ENCODE results near the gene UGT2B7. TPM values are rescaled to one million over a fixed set of nuclear protein-coding genes. Genes with fewer than 3 reads are reported as not detected.

UGT2B7 gene
- polyA plus RNA-seq, 1 donor = 34.4 TPM

- peak in 1 of 2 donors; percentile 71 for DNase-seq
- no peaks in the 10 kb centered on the region for H3K9me3 ChIP-seq (ENCODE audit: control insufficient read depth, low read depth, low read length)
- peaks cover 17% of the 10 kb centered on the region for H3K4me1 ChIP-seq (ENCODE audit: control insufficient read depth, insufficient read depth, low read length)
- H3K27me3 ChIP-seq (ENCODE audit: control insufficient read depth, insufficient read depth, low read length) = no peaks in the 10 kb centered on the region
- H3K27ac ChIP-seq (ENCODE audit: low read length) = peak overlapping the region; percentile 2
- 0% methylated on average over 1 of the region's 5 CpGs for WGBS (ENCODE audit: insufficient coverage, low lambda C conversion rate)
- no peaks in the 10 kb centered on the region for H3K36me3 ChIP-seq (ENCODE audit: control insufficient read depth, insufficient read depth, low read length)
- peak overlapping the region; percentile 0 for H3K4me3 ChIP-seq (ENCODE audit: low read length)
Measured at GRCh38 chr4:69057620-69058409, 38.5 kb upstream of the UGT2B7 start.

DNA sequence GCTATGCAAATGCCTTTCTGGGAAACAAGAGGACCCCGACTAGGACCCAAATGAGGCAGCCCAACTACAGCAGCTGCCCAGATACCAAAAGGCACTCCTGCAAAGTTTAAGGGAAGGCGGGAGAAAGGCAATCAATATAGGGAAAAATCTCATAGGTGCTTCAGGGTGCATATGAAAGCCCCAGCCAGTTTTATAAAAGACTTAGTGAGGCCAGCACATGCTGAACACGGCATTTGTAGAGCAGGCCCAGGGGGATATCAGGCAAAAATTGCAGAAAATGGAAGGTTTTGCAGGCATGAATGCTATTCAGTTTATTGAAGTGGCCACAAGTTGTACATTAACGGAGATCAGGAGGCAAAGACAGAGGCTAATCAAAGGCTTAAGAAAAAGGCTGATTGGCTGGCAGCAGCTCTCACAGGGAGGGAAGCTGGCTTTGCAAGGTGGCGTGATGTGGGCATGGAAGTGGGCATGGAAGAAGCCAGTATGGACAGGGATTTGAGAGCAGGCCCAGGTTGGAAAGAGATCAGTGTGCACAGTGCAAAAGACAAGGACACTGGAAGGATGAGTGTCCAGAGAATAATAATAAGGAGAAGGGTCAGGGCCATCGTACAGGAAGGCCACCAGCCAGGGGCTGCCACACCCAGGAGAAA is 37.7 kb upstream of the UGT2B7 start:
- no peak overlapping the region for H3K4me3 ChIP-seq (ENCODE audit: low read length)
- H3K4me1 ChIP-seq (ENCODE audit: control insufficient read depth, insufficient read depth, low read length) = peaks cover 17% of the 10 kb centered on the region
- peak overlapping the region; percentile 2 for H3K27ac ChIP-seq (ENCODE audit: low read length)
- peak in 1 of 2 donors; percentile 49 for DNase-seq
- no peaks in the 10 kb centered on the region for H3K27me3 ChIP-seq (ENCODE audit: control insufficient read depth, insufficient read depth, low read length)
- H3K9me3 ChIP-seq (ENCODE audit: control insufficient read depth, low read depth, low read length) = no peaks in the 10 kb centered on the region
- H3K36me3 ChIP-seq (ENCODE audit: control insufficient read depth, insufficient read depth, low read length) = no peaks in the 10 kb centered on the region
- no CpG with 5 or more reads among the region's 6 CpGs for WGBS (ENCODE audit: insufficient coverage, low lambda C conversion rate)

DNA sequence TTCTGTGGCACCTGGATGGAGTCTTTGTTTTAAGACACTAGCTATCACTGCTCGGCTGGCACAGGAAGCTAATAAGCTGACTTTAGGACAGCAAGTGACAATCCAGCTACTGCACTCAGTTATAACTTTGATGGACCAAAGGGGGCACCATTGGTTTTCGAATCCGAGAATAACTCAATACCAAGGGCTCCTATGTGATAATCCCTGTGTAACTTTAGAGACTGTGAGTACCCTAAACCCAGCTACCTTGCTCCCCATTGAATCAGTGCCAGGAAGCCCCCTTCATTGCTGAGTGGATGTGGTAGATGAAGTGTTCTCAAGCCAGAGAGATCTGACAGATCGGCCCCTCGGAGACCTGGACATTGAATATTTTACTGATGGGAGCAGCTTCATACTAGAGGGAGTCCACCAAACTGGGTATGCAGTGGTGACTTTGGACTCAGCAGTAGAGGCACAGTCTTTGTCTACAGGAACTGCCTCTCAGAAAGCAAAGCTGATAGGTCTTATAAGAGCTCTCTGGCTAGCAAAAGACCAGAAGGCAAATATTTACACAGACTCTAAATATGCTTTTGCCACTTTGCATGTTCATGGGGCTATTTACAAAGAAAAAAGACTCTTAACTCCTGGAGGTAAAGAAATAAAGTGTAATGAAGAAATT is 35.5 kb upstream of the UGT2B7 start:
- H3K27ac ChIP-seq (ENCODE audit: low read length) = no peak overlapping the region
- H3K4me3 ChIP-seq (ENCODE audit: low read length) = no peak overlapping the region
- no CpG with 5 or more reads among the region's 5 CpGs for WGBS (ENCODE audit: insufficient coverage, low lambda C conversion rate)
- no peaks in the 10 kb centered on the region for H3K27me3 ChIP-seq (ENCODE audit: control insufficient read depth, insufficient read depth, low read length)
- H3K4me1 ChIP-seq (ENCODE audit: control insufficient read depth, insufficient read depth, low read length) = peaks cover 17% of the 10 kb centered on the region
- DNase-seq = no peak
- no peaks in the 10 kb centered on the region for H3K9me3 ChIP-seq (ENCODE audit: control insufficient read depth, low read depth, low read length)
- no peaks in the 10 kb centered on the region for H3K36me3 ChIP-seq (ENCODE audit: control insufficient read depth, insufficient read depth, low read length)

- H3K9me3 ChIP-seq (ENCODE audit: control insufficient read depth, low read depth, low read length) = no peaks in the 10 kb centered on the region
- H3K27ac ChIP-seq (ENCODE audit: low read length) = no peak overlapping the region
- H3K36me3 ChIP-seq (ENCODE audit: control insufficient read depth, insufficient read depth, low read length) = no peaks in the 10 kb centered on the region
- no CpG with 5 or more reads among the region's 3 CpGs for WGBS (ENCODE audit: insufficient coverage, low lambda C conversion rate)
- DNase-seq = no peak
- H3K27me3 ChIP-seq (ENCODE audit: control insufficient read depth, insufficient read depth, low read length) = no peaks in the 10 kb centered on the region
- H3K4me1 ChIP-seq (ENCODE audit: control insufficient read depth, insufficient read depth, low read length) = no peaks in the 10 kb centered on the region
- no peak overlapping the region for H3K4me3 ChIP-seq (ENCODE audit: low read length)
Measured at GRCh38 chr4:69064391-69064790, 31.9 kb upstream of the UGT2B7 start.

- Histone ChIP-seq H3K9me3 (ENCODE audit: control insufficient read depth, low read depth, low read length) (no peaks in the 10 kb centered on the region), H3K4me1 (ENCODE audit: control insufficient read depth, insufficient read depth, low read length) (no peaks in the 10 kb centered on the region), H3K27me3 (ENCODE audit: control insufficient read depth, insufficient read depth, low read length) (no peaks in the 10 kb centered on the region), H3K4me3 (ENCODE audit: low read length) (no peak overlapping the region), H3K36me3 (ENCODE audit: control insufficient read depth, insufficient read depth, low read length) (no peaks in the 10 kb centered on the region), H3K27ac (ENCODE audit: low read length) (no peak overlapping the region)
- no peak for DNase-seq
Measured at GRCh38 chr4:69066945-69067344, 29.3 kb upstream of the UGT2B7 start.

- no peaks in the 10 kb centered on the region for H3K36me3 ChIP-seq (ENCODE audit: control insufficient read depth, insufficient read depth, low read length)
- DNase-seq = no peak
- H3K9me3 ChIP-seq (ENCODE audit: control insufficient read depth, low read depth, low read length) = no peaks in the 10 kb centered on the region
- no peak overlapping the region for H3K27ac ChIP-seq (ENCODE audit: low read length)
- H3K4me1 ChIP-seq (ENCODE audit: control insufficient read depth, insufficient read depth, low read length) = no peaks in the 10 kb centered on the region
- H3K27me3 ChIP-seq (ENCODE audit: control insufficient read depth, insufficient read depth, low read length) = no peaks in the 10 kb centered on the region
- H3K4me3 ChIP-seq (ENCODE audit: low read length) = no peak overlapping the region
- WGBS (ENCODE audit: insufficient coverage, low lambda C conversion rate) = no CpG with 5 or more reads among the region's 2 CpGs
Measured at GRCh38 chr4:69069085-69069484, 27.2 kb upstream of the UGT2B7 start.

GRCh38 chr4:69070590-69070989 is 25.7 kb upstream of the UGT2B7 start:
- no peaks in the 10 kb centered on the region for H3K27me3 ChIP-seq (ENCODE audit: control insufficient read depth, insufficient read depth, low read length)
- no peaks in the 10 kb centered on the region for H3K4me1 ChIP-seq (ENCODE audit: control insufficient read depth, insufficient read depth, low read length)
- no peaks in the 10 kb centered on the region for H3K9me3 ChIP-seq (ENCODE audit: control insufficient read depth, low read depth, low read length)
- WGBS (ENCODE audit: insufficient coverage, low lambda C conversion rate) = 100% methylated on average over 1 of the region's 2 CpGs
- no peak for DNase-seq
- H3K36me3 ChIP-seq (ENCODE audit: control insufficient read depth, insufficient read depth, low read length) = no peaks in the 10 kb centered on the region
- no peak overlapping the region for H3K27ac ChIP-seq (ENCODE audit: low read length)
- H3K4me3 ChIP-seq (ENCODE audit: low read length) = no peak overlapping the region

GRCh38 chr4:69071286-69071685 is 25.0 kb upstream of the UGT2B7 start:
- Histone ChIP-seq H3K27ac (ENCODE audit: low read length) (no peak overlapping the region), H3K36me3 (ENCODE audit: control insufficient read depth, insufficient read depth, low read length) (no peaks in the 10 kb centered on the region), H3K4me3 (ENCODE audit: low read length) (no peak overlapping the region), H3K27me3 (ENCODE audit: control insufficient read depth, insufficient read depth, low read length) (no peaks in the 10 kb centered on the region), H3K9me3 (ENCODE audit: control insufficient read depth, low read depth, low read length) (no peaks in the 10 kb centered on the region), H3K4me1 (ENCODE audit: control insufficient read depth, insufficient read depth, low read length) (no peaks in the 10 kb centered on the region)
- DNase-seq = no peak
- WGBS (ENCODE audit: insufficient coverage, low lambda C conversion rate) = 100% methylated on average over 1 of the region's 1 CpG

- H3K4me1 ChIP-seq (ENCODE audit: control insufficient read depth, insufficient read depth, low read length) = no peaks in the 10 kb centered on the region
- H3K27ac ChIP-seq (ENCODE audit: low read length) = no peak overlapping the region
- no peak overlapping the region for H3K4me3 ChIP-seq (ENCODE audit: low read length)
- no peaks in the 10 kb centered on the region for H3K27me3 ChIP-seq (ENCODE audit: control insufficient read depth, insufficient read depth, low read length)
- 86% methylated on average over 1 of the region's 1 CpG for WGBS (ENCODE audit: insufficient coverage, low lambda C conversion rate)
- H3K9me3 ChIP-seq (ENCODE audit: control insufficient read depth, low read depth, low read length) = no peaks in the 10 kb centered on the region
- no peaks in the 10 kb centered on the region for H3K36me3 ChIP-seq (ENCODE audit: control insufficient read depth, insufficient read depth, low read length)
- no peak for DNase-seq
Measured at GRCh38 chr4:69073375-69073774, 22.9 kb upstream of the UGT2B7 start.

GRCh38 chr4:69075061-69075792 is 21.0 kb upstream of the UGT2B7 start:
- 100% methylated on average over 2 of the region's 4 CpGs for WGBS (ENCODE audit: insufficient coverage, low lambda C conversion rate)
- no peaks in the 10 kb centered on the region for H3K9me3 ChIP-seq (ENCODE audit: control insufficient read depth, low read depth, low read length)
- H3K4me1 ChIP-seq (ENCODE audit: control insufficient read depth, insufficient read depth, low read length) = no peaks in the 10 kb centered on the region
- H3K36me3 ChIP-seq (ENCODE audit: control insufficient read depth, insufficient read depth, low read length) = no peaks in the 10 kb centered on the region
- no peak overlapping the region for H3K27ac ChIP-seq (ENCODE audit: low read length)
- no peak overlapping the region for H3K4me3 ChIP-seq (ENCODE audit: low read length)
- no peaks in the 10 kb centered on the region for H3K27me3 ChIP-seq (ENCODE audit: control insufficient read depth, insufficient read depth, low read length)
- no peak for DNase-seq

Measured in large intestine (tissue), 3 donors.